Endothelial cell of umbilical vein (primary cell): ENCODE data around the gene ALG6. TPM values are rescaled to one million over a fixed set of nuclear protein-coding genes. Genes with fewer than 3 reads are reported as not detected.

Experiments
- BruUV-seq: library from RNA; stranded (reverse); fragments of 400-500 nt; replicated peaks from 2 replicates; lab custom pipeline; 2021; lab: Mats Ljungman, UMichigan
- CTCF ChIA-PET: fragments of 300-600, 350-600 bp; sonication (Branson Sonifier 250); formaldehyde crosslinking; loops from one replicate; lab custom pipeline; 2021; ENCODE audit warnings: antibody characterized with exemption, inconsistent platforms; lab: Charles Lee
- POLR2A ChIA-PET: fragments of 300-600, 350-600 bp; sonication (Branson Sonifier 250); formaldehyde crosslinking; loops from one replicate; lab custom pipeline; 2021; ENCODE audit warnings: antibody characterized with exemption, inconsistent platforms; lab: Charles Lee
- DNase-seq: peaks from one replicate; pipeline ENCODE4 v3.0.0-alpha.2; 2011; ENCODE audit warnings: low read depth, low spot score
- FAIRE-seq: peaks from 2 replicates; lab custom pipeline; 2011; peaks lifted over from hg19 to GRCh38; lab: Jason Lieb, UNC
- H2AFZ ChIP-seq: 2 replicates; pipeline ENCODE4 v1.6.0; 2012; ENCODE audit warnings: low read depth, low read length, control low read depth, inconsistent platforms
- H3K27ac ChIP-seq: 2 replicates; pipeline ENCODE4 v1.5.1; 2011; ENCODE audit warnings: low read depth, mild to moderate bottlenecking, control low read depth, low read length, moderate library complexity; ENCODE audit not compliant: insufficient read depth
- H3K27me3 ChIP-seq, 2 experiments: 2 replicates each; pipeline versions ENCODE4 v1.6.0 to v1.6.1; 2011; ENCODE audit warnings: low read length in 2 of 2, mixed read lengths in 1 of 2; ENCODE audit not compliant: control insufficient read depth in 2 of 2, insufficient read depth in 2 of 2
- H3K36me3 ChIP-seq, 2 experiments: 2 replicates in 1 of 2; 3 replicates in 1 of 2; pipeline ENCODE4 v1.5.1; 2011; ENCODE audit warnings: low read length in 2 of 2, mild to moderate bottlenecking in 1 of 2, moderate library complexity in 1 of 2; ENCODE audit not compliant: control insufficient read depth in 2 of 2, insufficient read depth in 2 of 2; ENCODE audit errors: extremely low read depth in 1 of 2
- H3K4me1 ChIP-seq: 3 replicates; pipeline ENCODE4 v1.5.1; 2011; ENCODE audit warnings: mild to moderate bottlenecking, low read length; ENCODE audit not compliant: control insufficient read depth, insufficient read depth; ENCODE audit errors: extremely low read depth
- H3K4me2 ChIP-seq: 2 replicates; pipeline ENCODE4 v1.6.1; 2011; ENCODE audit warnings: low read length, control low read depth, mixed read lengths; ENCODE audit not compliant: insufficient read depth
- H3K4me3 ChIP-seq, 3 experiments: fragments of 200-600 bp in 1 of 3; sonication (generic), shearing (Covaris generic) in 1 of 3; replicated peaks in 1 of 3; 2 replicates each; pipeline ENCODE4 v1.5.1; 2011 to 2016; ENCODE audit warnings: control low read depth in 3 of 3, low read length in 3 of 3, mild to moderate bottlenecking in 2 of 3, inconsistent platforms in 1 of 3, low read depth in 1 of 3, moderate library complexity in 1 of 3; ENCODE audit not compliant: insufficient read depth in 1 of 3
- H3K79me2 ChIP-seq: 2 replicates; pipeline ENCODE4 v1.6.0; 2012; ENCODE audit warnings: low read length, inconsistent platforms; ENCODE audit not compliant: control insufficient read depth, insufficient read depth
- H3K9ac ChIP-seq: replicated peaks from 2 replicates; pipeline ENCODE3; 2011; ENCODE audit warnings: low read length, control low read depth; ENCODE audit not compliant: insufficient read depth; ENCODE audit errors: extremely low read depth
- H3K9me1 ChIP-seq: replicated peaks from 3 replicates; pipeline ENCODE4 v1.6.0; 2011; ENCODE audit warnings: mild to moderate bottlenecking, low read length; ENCODE audit not compliant: control insufficient read depth, insufficient read depth; ENCODE audit errors: extremely low read depth
- H3K9me3 ChIP-seq: replicated peaks from 2 replicates; pipeline ENCODE4 v1.5.1; 2012; ENCODE audit warnings: low read length, inconsistent platforms; ENCODE audit not compliant: control insufficient read depth, insufficient read depth
- H4K20me1 ChIP-seq: replicated peaks from 2 replicates; pipeline ENCODE3; 2011; ENCODE audit warnings: mild to moderate bottlenecking, low read length; ENCODE audit not compliant: control insufficient read depth, insufficient read depth; ENCODE audit errors: extremely low read depth
- FOS ChIP-seq: IDR thresholded peaks from 2 replicates; pipeline ENCODE4 v1.6.1; 2011; ENCODE audit warnings: mild to moderate bottlenecking, low read length, moderate library complexity, borderline replicate concordance; ENCODE audit not compliant: insufficient read depth
- GATA2 ChIP-seq: IDR thresholded peaks from 2 replicates; pipeline ENCODE4 v1.7.0; 2011; ENCODE audit warnings: low read depth, mild to moderate bottlenecking, moderate library complexity, mixed read lengths, low read length; ENCODE audit not compliant: insufficient read length, insufficient read depth
- JUN ChIP-seq: IDR thresholded peaks from 2 replicates; pipeline ENCODE4 v1.6.1; 2011; ENCODE audit warnings: borderline replicate concordance, low read depth; ENCODE audit not compliant: insufficient read length, insufficient read depth
- MYC ChIP-seq: IDR thresholded peaks from one replicate; pipeline ENCODE4 v1.6.1; 2011; ENCODE audit warnings: mild to moderate bottlenecking, low read depth, low read length
- POLR2A ChIP-seq: IDR thresholded peaks from 2 replicates; pipeline ENCODE4 v1.6.1; 2012; ENCODE audit warnings: low read depth, mild to moderate bottlenecking, control low read depth, low read length
- POLR2AphosphoS5 ChIP-seq: IDR thresholded peaks from 2 replicates; pipeline ENCODE4 v1.6.1; 2012; ENCODE audit warnings: low read depth, mild to moderate bottlenecking, control low read depth, low read length, moderate library complexity; ENCODE audit not compliant: insufficient read depth
- dilution Hi-C: fragments of 300-500 bp; cut with MboI; formaldehyde crosslinking; loops from one replicate; pipeline ENCODE4 v1.15.0; 2019; ENCODE audit warnings: low sequenced_read_pairs; ENCODE audit not compliant: extremely low pct_ligation_motif_present
- intact Hi-C: fragments of 100-400 bp; cut with micrococcal nuclease; formaldehyde crosslinking; loops from one replicate; pipeline ENCODE4 v1.10.0; 2022
- polyA plus RNA-seq, 4 experiments: library from polyadenylated mRNA; depleted of rRNA in 3 of 4; stranded (reverse) in 3 of 4; unstranded in 1 of 4; fragments of >200 nt; gene quantifications; 2 replicates each; pipeline versions ENCODE4 v1.2.1 to v1.2.3, GENCODE V29; 2011 to 2012; ENCODE audit warnings: missing spikeins in 1 of 4
- total RNA-seq: library from RNA; stranded (reverse); gene quantifications from 2 replicates; pipeline ENCODE4 v1.2.3, GENCODE V29; 2021
- TF ChIP-seq, protein P1 (sequence below): IDR thresholded peaks from 2 replicates; pipeline ENCODE4 v1.6.1; 2011; ENCODE audit not compliant: insufficient read depth, insufficient read length

The ALG6 gene
- total and polyA plus RNA-seq, 2 donors (not counting 3 experiments of a cell fraction or from before 2014, with no cell fraction given): 14.4 to 17.3 TPM

DNA sequence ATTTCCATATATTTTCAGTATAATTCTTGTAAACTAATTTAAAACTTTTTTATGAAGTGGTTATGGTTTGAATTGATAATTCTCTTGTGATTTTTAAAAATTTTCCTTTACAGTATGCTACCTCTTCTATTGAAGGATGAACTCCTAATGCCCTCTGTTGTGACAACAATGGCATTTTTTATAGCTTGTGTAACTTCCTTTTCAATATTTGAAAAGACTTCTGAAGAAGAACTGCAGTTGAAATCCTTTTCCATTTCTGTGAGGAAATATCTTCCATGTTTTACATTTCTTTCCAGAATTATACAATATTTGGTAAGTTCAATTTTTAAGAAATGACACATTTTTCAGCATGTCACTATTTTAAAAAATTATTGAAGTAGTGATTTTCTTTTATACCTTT is 61.4 kb downstream of the ALG6 start:
- intact Hi-C loops: no loop called here
- BruUV-seq: no TSS peak
- Histone ChIP-seq H3K36me3 (no peaks in the 10 kb centered on the region), H3K4me1 (peaks cover 3% of the 10 kb centered on the region), H3K4me3 (no peak overlapping the region), H3K27ac (no peak overlapping the region), H4K20me1 (no peaks in the 10 kb centered on the region), H3K9me3 (no peaks in the 10 kb centered on the region), H3K27me3 (no peaks in the 10 kb centered on the region), H3K79me2 (no peaks in the 10 kb centered on the region), H3K9ac (no peak overlapping the region), H3K9me1 (no peaks in the 10 kb centered on the region), H2AFZ (no peak overlapping the region), H3K4me2 (peak overlapping the region; percentile 8)
- ChIA-PET POLR2A (no interaction called here), CTCF (interaction anchor here (0.8 to 1.4 kb wide), 3 partner anchors 12 to 18 kb away, joined by 3 read pairs; no protein-coding TSS in a partner anchor)
- TF ChIP-seq GATA2: no peak
- peak; percentile 5 for TF ChIP-seq JUN
- no peak for TF ChIP-seq FOS
- TF ChIP-seq MYC: no peak
- peak; percentile 18 for DNase-seq
- dilution Hi-C loops: no loop called here
- no peak for FAIRE-seq

DNA sequence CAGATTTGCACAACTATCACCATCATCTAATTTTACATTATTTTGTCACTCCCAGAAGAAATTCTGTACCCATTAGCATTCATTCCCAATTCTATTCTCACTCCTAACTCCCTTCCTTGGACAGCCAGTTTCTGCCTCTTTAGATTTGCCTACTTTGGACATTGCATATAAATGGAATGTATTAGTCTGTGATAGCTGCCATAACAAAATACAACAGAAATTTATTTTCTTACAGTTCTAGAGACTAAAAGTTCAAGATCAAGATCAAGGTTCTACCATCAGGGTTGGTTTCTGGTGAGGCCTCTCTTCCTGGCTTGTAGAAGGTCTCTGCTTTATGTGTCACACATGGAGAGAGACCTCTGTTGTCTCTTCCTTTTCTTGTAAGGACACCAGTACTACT is 61.9 kb downstream of the ALG6 start:
- Histone ChIP-seq H3K9ac (no peak overlapping the region), H3K27me3 (no peaks in the 10 kb centered on the region), H3K9me1 (no peaks in the 10 kb centered on the region), H3K4me3 (no peak overlapping the region), H4K20me1 (no peaks in the 10 kb centered on the region), H3K79me2 (no peaks in the 10 kb centered on the region), H3K4me2 (no peak overlapping the region), H3K4me1 (peaks cover 3% of the 10 kb centered on the region), H3K9me3 (no peaks in the 10 kb centered on the region), H3K27ac (no peak overlapping the region), H2AFZ (no peak overlapping the region), H3K36me3 (no peaks in the 10 kb centered on the region)
- intact Hi-C loops (no loop called here), dilution Hi-C loops (no loop called here)
- ChIA-PET CTCF (no interaction called here), POLR2A (no interaction called here)
- BruUV-seq: no TSS peak
- TF ChIP-seq POLR2A (no peak), POLR2AphosphoS5 (no peak)
- TF ChIP-seq, protein P1, sequence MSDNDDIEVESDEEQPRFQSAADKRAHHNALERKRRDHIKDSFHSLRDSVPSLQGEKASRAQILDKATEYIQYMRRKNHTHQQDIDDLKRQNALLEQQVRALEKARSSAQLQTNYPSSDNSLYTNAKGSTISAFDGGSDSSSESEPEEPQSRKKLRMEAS: no peak
- no peak for FAIRE-seq
- DNase-seq: no peak
